ENCODE results near the gene SPDYC.
"Not testable (repeated sequence)": the region's sequence is repeated elsewhere in the genome, so short reads cannot be mapped to it uniquely, and the experiment has no call there.

The SPDYC gene

GRCh38 chr11:65167656-65168055 is 2.4 kb upstream of the SPDYC start:
- no peaks in the 10 kb centered on the region for H3K4me1 ChIP-seq
- no peak overlapping the region for H3K9ac ChIP-seq
- no peak overlapping the region for H3K27ac ChIP-seq
- H3K4me2 ChIP-seq (ENCODE audit: low read length), result no peak overlapping the region
- H3K27me3 ChIP-seq (ENCODE audit: control insufficient read depth, insufficient read depth, low read length), result no peaks in the 10 kb centered on the region
- no peaks in the 10 kb centered on the region for H3K79me2 ChIP-seq
- no peak overlapping the region for H3K4me3 ChIP-seq (ENCODE audit: low read depth, low read length)
- no peak for TF ChIP-seq CTCF (IDR thresholded peaks at IDR 0.05)
- H3K36me3 ChIP-seq (ENCODE audit: control insufficient read depth, insufficient read depth, low read length), result no peaks in the 10 kb centered on the region
- H3K9me3 ChIP-seq (ENCODE audit: control insufficient read depth, low read length), result no peaks in the 10 kb centered on the region
- H2AFZ ChIP-seq, result no peak overlapping the region

GRCh38 chr11:65169164-65169641 is 830 bp upstream of the SPDYC start:
- Histone ChIP-seq H3K4me2 (ENCODE audit: low read length) (no peak overlapping the region), H3K4me3 (ENCODE audit: low read depth, low read length) (no peak overlapping the region), H3K4me1 (no peaks in the 10 kb centered on the region), H3K9ac (no peak overlapping the region), H3K79me2 (no peaks in the 10 kb centered on the region), H3K36me3 (ENCODE audit: control insufficient read depth, insufficient read depth, low read length) (no peaks in the 10 kb centered on the region), H2AFZ (no peak overlapping the region), H3K27ac (no peak overlapping the region), H3K9me3 (ENCODE audit: control insufficient read depth, low read length) (no peaks in the 10 kb centered on the region), H3K27me3 (ENCODE audit: control insufficient read depth, insufficient read depth, low read length) (no peaks in the 10 kb centered on the region)
- TF ChIP-seq CTCF (IDR thresholded peaks at IDR 0.05), result no peak

- no peak overlapping the region for H3K4me3 ChIP-seq (ENCODE audit: low read depth, low read length)
- no peaks in the 10 kb centered on the region for H3K36me3 ChIP-seq (ENCODE audit: control insufficient read depth, insufficient read depth, low read length)
- no peaks in the 10 kb centered on the region for H3K79me2 ChIP-seq
- H3K4me1 ChIP-seq, result no peaks in the 10 kb centered on the region
- H2AFZ ChIP-seq, result no peak overlapping the region
- TF ChIP-seq CTCF (IDR thresholded peaks at IDR 0.05), result no peak
- no peak overlapping the region for H3K4me2 ChIP-seq (ENCODE audit: low read length)
- no peaks in the 10 kb centered on the region for H3K27me3 ChIP-seq (ENCODE audit: control insufficient read depth, insufficient read depth, low read length)
- no peak overlapping the region for H3K27ac ChIP-seq
- H3K9ac ChIP-seq, result no peak overlapping the region
- H3K9me3 ChIP-seq (ENCODE audit: control insufficient read depth, low read length), result no peaks in the 10 kb centered on the region
These were observed 2.6 kb downstream of the SPDYC start for GRCh38 chr11:65172600-65172999.

- not testable (repeated sequence) for H3K27me3 ChIP-seq (ENCODE audit: control insufficient read depth, insufficient read depth, low read length); H3K4me1 ChIP-seq; H3K9ac ChIP-seq; H3K9me3 ChIP-seq (ENCODE audit: control insufficient read depth, low read length); H2AFZ ChIP-seq; H3K79me2 ChIP-seq; H3K36me3 ChIP-seq (ENCODE audit: control insufficient read depth, insufficient read depth, low read length); H3K4me2 ChIP-seq (ENCODE audit: low read length); H3K27ac ChIP-seq; H3K4me3 ChIP-seq (ENCODE audit: low read depth, low read length)
These were observed 4.6 kb downstream of the SPDYC start for GRCh38 chr11:65174571-65175010.

GRCh38 chr11:65180877-65181568 is 11.0 kb downstream of the SPDYC start:
- peaks cover 2% of the 10 kb centered on the region for H3K79me2 ChIP-seq
- no peaks in the 10 kb centered on the region for H3K9me3 ChIP-seq (ENCODE audit: control insufficient read depth, low read length)
- peak overlapping the region; percentile 61 for H3K4me3 ChIP-seq (ENCODE audit: low read depth, low read length)
- TF ChIP-seq CTCF (IDR thresholded peaks at IDR 0.05), result peak; percentile 20
- no peaks in the 10 kb centered on the region for H3K27me3 ChIP-seq (ENCODE audit: control insufficient read depth, insufficient read depth, low read length)
- peak overlapping the region; percentile 82 for H2AFZ ChIP-seq
- H3K27ac ChIP-seq, result peak overlapping the region; percentile 29
- H3K4me1 ChIP-seq, result peaks cover 4% of the 10 kb centered on the region
- peak overlapping the region; percentile 72 for H3K4me2 ChIP-seq (ENCODE audit: low read length)
- H3K36me3 ChIP-seq (ENCODE audit: control insufficient read depth, insufficient read depth, low read length), result no peaks in the 10 kb centered on the region
- no peak overlapping the region for H3K9ac ChIP-seq
